HepG2 (cell line): ENCODE measurements around the gene SPON2. TPM values are rescaled to one million over a fixed set of nuclear protein-coding genes. Genes with fewer than 3 reads are reported as not detected.

ENCODE experiments used
- ATF4 ChIP-seq, 2 experiments: fragments of 450-650 bp in 1 of 2; sonication (generic) in 1 of 2; formaldehyde crosslinking; IDR thresholded peaks; 2 replicates each; pipeline versions ENCODE4 v1.5.0 to v1.8.0; 2020 to 2022; ENCODE audit warnings: mild to moderate bottlenecking in 1 of 2, missing genetic modification reagents in 1 of 2
- ATF7-NPFF ChIP-seq: sonication (generic); formaldehyde crosslinking; IDR thresholded peaks from 2 replicates; pipeline ENCODE4 v1.8.1; 2023; ENCODE audit warnings: mild to moderate bottlenecking, low read depth, missing genetic modification reagents, moderate library complexity
- CEBPZ ChIP-seq: IDR thresholded peaks from 2 replicates; pipeline ENCODE4 v1.6.1; 2012; ENCODE audit warnings: low read length, improper control_type of control experiment
- EP300 ChIP-seq, 3 experiments: sonication (generic) in 1 of 3; formaldehyde crosslinking in 1 of 3; IDR thresholded peaks; 2 replicates each; pipeline versions ENCODE4 v1.5.1 to v1.6.1; 2011 to 2020; ENCODE audit warnings: low read depth in 2 of 3, low read length in 2 of 3, borderline replicate concordance in 1 of 3, improper control_type of control experiment in 1 of 3, mild to moderate bottlenecking in 1 of 3, missing genetic modification reagents in 1 of 3, moderate library complexity in 1 of 3
- FOXA1 ChIP-seq, 2 experiments: fragments of 450-650 bp in 1 of 2; sonication (generic) in 1 of 2; formaldehyde crosslinking in 1 of 2; IDR thresholded peaks; 2 replicates each; pipeline versions ENCODE4 v1.4.0 to v1.6.1; 2016 to 2020; ENCODE audit warnings: missing genetic modification reagents in 1 of 2
- FOXC1 ChIP-seq: sonication (generic); formaldehyde crosslinking; IDR thresholded peaks from 2 replicates; pipeline ENCODE4 v1.8.0; 2022; ENCODE audit warnings: mild to moderate bottlenecking, missing genetic modification reagents, borderline replicate concordance
- HOMEZ ChIP-seq: IDR thresholded peaks from 2 replicates; pipeline ENCODE4 v1.6.1; 2016; ENCODE audit warnings: low read depth
- HOXA9 ChIP-seq: sonication (generic); formaldehyde crosslinking; IDR thresholded peaks from 2 replicates; pipeline ENCODE4 v1.8.1; 2022; ENCODE audit warnings: missing genetic modification reagents, mild to moderate bottlenecking, moderate library complexity, borderline replicate concordance
- MAZ ChIP-seq, 2 experiments: sonication (generic) in 1 of 2; formaldehyde crosslinking in 1 of 2; IDR thresholded peaks; 2 replicates each; pipeline versions ENCODE4 v1.5.0 to v1.6.1; 2012 to 2020; ENCODE audit warnings: low read depth in 2 of 2, mild to moderate bottlenecking in 2 of 2, borderline replicate concordance in 1 of 2, improper control_type of control experiment in 1 of 2, low read length in 1 of 2, missing genetic modification reagents in 1 of 2, moderate library complexity in 1 of 2
- MLLT10 ChIP-seq: sonication (generic); formaldehyde crosslinking; IDR thresholded peaks from 2 replicates; pipeline ENCODE4 v1.4.0; 2020; ENCODE audit warnings: missing genetic modification reagents
- NAIF1 ChIP-seq: sonication (generic); formaldehyde crosslinking; IDR thresholded peaks from 2 replicates; pipeline ENCODE4 v1.5.0; 2020; ENCODE audit warnings: mild to moderate bottlenecking, missing genetic modification reagents, borderline replicate concordance
- NCOR1 ChIP-seq: fragments of 200-600 bp; sonication (generic); IDR thresholded peaks from 2 replicates; pipeline ENCODE4 v1.7.0; 2017; ENCODE audit warnings: antibody characterized with exemption, low read length, borderline replicate concordance
- NFE2L1 ChIP-seq: sonication (generic); formaldehyde crosslinking; IDR thresholded peaks from 2 replicates; pipeline ENCODE4 v1.4.0; 2020; ENCODE audit warnings: missing genetic modification reagents, mild to moderate bottlenecking, borderline replicate concordance
- NRL ChIP-seq: sonication (generic); formaldehyde crosslinking; IDR thresholded peaks from 2 replicates; pipeline ENCODE4 v1.5.0; 2020; ENCODE audit warnings: missing genetic modification reagents, mild to moderate bottlenecking, moderate library complexity, borderline replicate concordance
- PPARG ChIP-seq: conservative IDR thresholded peaks from 2 replicates; pipeline ENCODE4 v1.6.1; 2016; ENCODE audit warnings: missing biosample characterization, missing genetic modification reagents
- SAFB2 ChIP-seq: sonication (generic); formaldehyde crosslinking; IDR thresholded peaks from 2 replicates; pipeline ENCODE4 v1.5.1; 2020; ENCODE audit warnings: missing genetic modification reagents, low read depth, mild to moderate bottlenecking, borderline replicate concordance
- TAF15 ChIP-seq: fragments of 200-400 bp; formaldehyde crosslinking; IDR thresholded peaks from one replicate; pipeline ENCODE4 v1.6.1; 2018; ENCODE audit warnings: mild to moderate bottlenecking, low read depth, low read length; ENCODE audit not compliant: poor library complexity, severe bottlenecking
- TBX3 ChIP-seq: fragments of 450-650 bp; IDR thresholded peaks from 2 replicates; pipeline ENCODE4 v1.6.1; 2017; ENCODE audit warnings: antibody characterized with exemption, mild to moderate bottlenecking, inconsistent platforms, borderline replicate concordance
- ZMYM3 ChIP-seq: sonication (generic); formaldehyde crosslinking; IDR thresholded peaks from 2 replicates; pipeline ENCODE4 v1.5.1; 2020; ENCODE audit warnings: mild to moderate bottlenecking, missing genetic modification reagents
- ZNF260 ChIP-seq: sonication (generic); formaldehyde crosslinking; IDR thresholded peaks from 2 replicates; pipeline ENCODE4 v1.4.0; 2020; ENCODE audit warnings: missing genetic modification reagents, low read depth, mild to moderate bottlenecking, borderline replicate concordance
- ZNF496 ChIP-seq: sonication (generic); formaldehyde crosslinking; IDR thresholded peaks from 2 replicates; pipeline ENCODE4 v1.8.1; 2023; ENCODE audit warnings: mild to moderate bottlenecking, moderate library complexity, missing genetic modification reagents; ENCODE audit not compliant: insufficient replicate concordance
- ZSCAN30 ChIP-seq: sonication (generic); formaldehyde crosslinking; IDR thresholded peaks from 2 replicates; pipeline ENCODE4 v1.5.0; 2020; ENCODE audit warnings: mild to moderate bottlenecking, missing genetic modification reagents
- polyA plus RNA-seq, 8 experiments: library from polyadenylated mRNA; depleted of rRNA in 3 of 8; stranded (reverse) in 7 of 8; unstranded in 1 of 8; fragments of >200 nt; fragmentation: Illumina TruSeq in 4 of 8; extraction: Trizol in 4 of 8; gene quantifications; 2 replicates each; pipeline versions ENCODE4 v1.2.1 to v1.2.3, GENCODE V29; 2011 to 2016; ENCODE audit warnings: low read depth in 4 of 8, missing spikeins in 1 of 8, mixed read lengths in 1 of 8; ENCODE audit not compliant: insufficient read depth in 1 of 8
- total RNA-seq, 5 experiments: library from RNA; depleted of rRNA; stranded (reverse); fragments of >200 nt; fragmentation: Illumina TruSeq; extraction: Trizol; gene quantifications; 2 replicates each; pipeline ENCODE4 v1.2.3, GENCODE V29; 2016; ENCODE audit warnings: low read depth in 1 of 5

Gene SPON2
- total and polyA plus RNA-seq, 2 of the 13 experiments (the other 11 are each of a cell fraction or from before 2014, with no cell fraction given): 17.4 to 55.2 TPM

GRCh38 chr4:1172228-1172851 is at the start of gene SPON2 (continued):
- TF ChIP-seq EP300 (IDR thresholded peaks at IDR 0.05; ENCODE audit: low read depth in 2 of 2, low read length in 2 of 2) (no peak), EP300 (CRISPR knock-in tag; IDR thresholded peaks at IDR 0.05; ENCODE audit: borderline replicate concordance) (no peak), FOXC1 (CRISPR knock-in tag) (peak; percentile 77; the same call in 1 of the 2 replicates), PPARG (CRISPR knock-in tag) (no peak), HOMEZ (CRISPR knock-in tag) (no peak), ZSCAN30 (CRISPR knock-in tag) (no peak), SAFB2 (CRISPR knock-in tag) (0 out of 2 replicates have a peak, but pooled peaks have one; percentile 27), ATF4 (CRISPR knock-in tag; IDR thresholded peaks at IDR 0.05) (no peak), ZNF496 (CRISPR knock-in tag) (no peak), NRL (CRISPR knock-in tag) (no peak), MAZ (IDR thresholded peaks at IDR 0.05; ENCODE audit: borderline replicate concordance, low read depth, low read length) (no peak), MAZ (CRISPR knock-in tag; IDR thresholded peaks at IDR 0.05; ENCODE audit: low read depth) (0 out of 2 replicates have a peak, but pooled peaks have one; percentile 20), ZNF260 (CRISPR knock-in tag) (no peak), FOXA1 (IDR thresholded peaks at IDR 0.05) (no peak), FOXA1 (CRISPR knock-in tag; IDR thresholded peaks at IDR 0.05) (no peak), TBX3 (no peak), ZMYM3 (no peak), MLLT10 (CRISPR knock-in tag) (no peak), ATF7-NPFF (CRISPR knock-in tag) (0 out of 2 replicates have a peak, but pooled peaks have one; percentile 30), NFE2L1 (CRISPR knock-in tag) (no peak), NAIF1 (CRISPR knock-in tag) (no peak), NCOR1 (no peak), TAF15 (no peak), CEBPZ (no peak), HOXA9 (no peak)
